Measurements from ENCODE around the gene CHN1. TPM values are rescaled to one million over a fixed set of nuclear protein-coding genes. Genes with fewer than 3 reads are reported as not detected.

CHN1 gene
- total and polyA plus RNA-seq, 7 experiments from 2014 or later, result 0.81 to 3.5 (median 1.4) TPM

- POLR2A ChIA-PET, result no interaction called here
- H3K27ac ChIP-seq (ENCODE audit: low read depth, low read length), result no peak overlapping the region
- no peaks in the 10 kb centered on the region for H3K4me1 ChIP-seq (ENCODE audit: control insufficient read depth in 2 of 2, insufficient read depth in 2 of 2, low read length in 2 of 2)
- H3K4me3 ChIP-seq (ENCODE audit: low read length), result no peak overlapping the region
- no peaks in the 10 kb centered on the region for H3K9me3 ChIP-seq (ENCODE audit: control insufficient read depth in 2 of 3, low read length in 3 of 3)
- Mint-ChIP-seq H3K4me3 (no peak overlapping the region), H3K9me3 (peaks cover 0 to 2% (median 0%) of the 10 kb centered on the region in 11 donors), H3K27ac (no peak overlapping the region), H3K4me1 (peaks cover 0 to 9% (median 7%) of the 10 kb centered on the region in 7 donors), H3K27me3 (peaks cover 0 to 25% (median 5%) of the 10 kb centered on the region in 5 donors), H3K36me3 (no peaks in the 10 kb centered on the region)
- H3K27me3 ChIP-seq (ENCODE audit: control insufficient read depth in 2 of 2, insufficient read depth in 2 of 2, low read length in 2 of 2), result no peaks in the 10 kb centered on the region
- intact Hi-C loops (cut with micrococcal nuclease), result loop anchor here (1.0 kb wide), 1 partner anchor 236 kb away; no protein-coding TSS in a partner anchor
- CTCF ChIA-PET, result interaction anchor here (0.5 to 2.3 kb wide), 5 partner anchors 41 to 289 kb away, joined by 4 to 13 read pairs (median 6); no protein-coding TSS in a partner anchor
- no peaks in the 10 kb centered on the region for H3K36me3 ChIP-seq (ENCODE audit: control insufficient read depth in 2 of 3, insufficient read depth in 3 of 3, low read length in 3 of 3)
- no peak for DNase-seq
- ATAC-seq, result no peak
Measured at GRCh38 chr2:174985614-174986013, 19.6 kb downstream of the CHN1 start.

- ChIA-PET CTCF (interaction anchor here (1.0 to 2.3 kb wide), 3 partner anchors 236 to 288 kb away, joined by 6 to 13 read pairs (median 8); no protein-coding TSS in a partner anchor), POLR2A (interaction anchor here (0.6 to 0.8 kb wide), 3 partner anchors 9 to 646 kb away, joined by 3 to 4 read pairs (median 3); no protein-coding TSS in a partner anchor)
- no peak overlapping the region for H3K27ac Mint-ChIP-seq
- Histone ChIP-seq H3K27me3 (ENCODE audit: control insufficient read depth in 2 of 2, insufficient read depth in 2 of 2, low read length in 2 of 2) (no peaks in the 10 kb centered on the region), H3K9me3 (ENCODE audit: control insufficient read depth in 2 of 3, low read length in 3 of 3) (no peaks in the 10 kb centered on the region), H3K36me3 (ENCODE audit: control insufficient read depth in 2 of 3, insufficient read depth in 3 of 3, low read length in 3 of 3) (no peaks in the 10 kb centered on the region), H3K4me1 (ENCODE audit: control insufficient read depth in 2 of 2, insufficient read depth in 2 of 2, low read length in 2 of 2) (no peaks in the 10 kb centered on the region), H3K4me3 (ENCODE audit: low read length) (no peak overlapping the region), H3K27ac (ENCODE audit: low read depth, low read length) (no peak overlapping the region)
- no peaks in the 10 kb centered on the region for H3K9me3 Mint-ChIP-seq
- H3K4me3 Mint-ChIP-seq, result no peak overlapping the region
- H3K27me3 Mint-ChIP-seq, result peaks cover 0 to 22% (median 5%) of the 10 kb centered on the region in 5 donors
- intact Hi-C loops (cut with micrococcal nuclease), result no loop called here
- ATAC-seq (no peak), DNase-seq (no peak)
- H3K36me3 Mint-ChIP-seq, result no peaks in the 10 kb centered on the region
- H3K4me1 Mint-ChIP-seq, result no peaks in the 10 kb centered on the region
Measured at GRCh38 chr2:174984561-174984960, 20.6 kb downstream of the CHN1 start.

- Histone ChIP-seq H3K27me3 (ENCODE audit: control insufficient read depth in 2 of 2, insufficient read depth in 2 of 2, low read length in 2 of 2) (no peaks in the 10 kb centered on the region), H3K36me3 (ENCODE audit: control insufficient read depth in 2 of 3, insufficient read depth in 3 of 3, low read length in 3 of 3) (no peaks in the 10 kb centered on the region), H3K4me1 (ENCODE audit: control insufficient read depth in 2 of 2, insufficient read depth in 2 of 2, low read length in 2 of 2) (no peaks in the 10 kb centered on the region), H3K4me3 (ENCODE audit: low read length) (no peak overlapping the region), H3K27ac (ENCODE audit: low read depth, low read length) (no peak overlapping the region), H3K9me3 (ENCODE audit: control insufficient read depth in 2 of 3, low read length in 3 of 3) (no peaks in the 10 kb centered on the region)
- CTCF ChIA-PET, result interaction anchor here (1.3 kb wide), 1 partner anchor 232 kb away, joined by 3 read pairs; no protein-coding TSS in a partner anchor
- ATAC-seq, result no peak
- no peaks in the 10 kb centered on the region for H3K9me3 Mint-ChIP-seq
- no peak for DNase-seq
- peaks cover 0 to 31% (median 6%) of the 10 kb centered on the region in 5 donors for H3K27me3 Mint-ChIP-seq
- POLR2A ChIA-PET, result no interaction called here
- H3K4me3 Mint-ChIP-seq, result no peak overlapping the region
- no peaks in the 10 kb centered on the region for H3K36me3 Mint-ChIP-seq
- intact Hi-C loops (cut with micrococcal nuclease), result no loop called here
- peaks cover 0 to 4% (median 0%) of the 10 kb centered on the region in 7 donors for H3K4me1 Mint-ChIP-seq
- no peak overlapping the region for H3K27ac Mint-ChIP-seq
Measured at GRCh38 chr2:174981331-174981730, 23.9 kb downstream of the CHN1 start.

GRCh38 chr2:174979996-174980395 lies 25.2 kb downstream of the CHN1 start:
- no peaks in the 10 kb centered on the region for H3K36me3 Mint-ChIP-seq
- no peaks in the 10 kb centered on the region for H3K9me3 ChIP-seq (ENCODE audit: control insufficient read depth in 2 of 3, low read length in 3 of 3)
- ATAC-seq (no peak), DNase-seq (no peak)
- CTCF ChIA-PET, result interaction anchor here (1.4 kb wide), 1 partner anchor 280 kb away, joined by 4 read pairs; no protein-coding TSS in a partner anchor
- H3K4me3 ChIP-seq (ENCODE audit: low read length), result no peak overlapping the region
- H3K36me3 ChIP-seq (ENCODE audit: control insufficient read depth in 2 of 3, insufficient read depth in 3 of 3, low read length in 3 of 3), result no peaks in the 10 kb centered on the region
- intact Hi-C loops (cut with micrococcal nuclease), result no loop called here
- H3K4me1 ChIP-seq (ENCODE audit: control insufficient read depth in 2 of 2, insufficient read depth in 2 of 2, low read length in 2 of 2), result no peaks in the 10 kb centered on the region
- H3K9me3 Mint-ChIP-seq, result no peaks in the 10 kb centered on the region
- H3K27me3 ChIP-seq (ENCODE audit: control insufficient read depth in 2 of 2, insufficient read depth in 2 of 2, low read length in 2 of 2), result no peaks in the 10 kb centered on the region
- POLR2A ChIA-PET, result no interaction called here
- H3K4me3 Mint-ChIP-seq, result no peak overlapping the region
- H3K27ac Mint-ChIP-seq, result no peak overlapping the region
- H3K4me1 Mint-ChIP-seq, result peaks cover 0 to 8% (median 4%) of the 10 kb centered on the region in 7 donors
- H3K27ac ChIP-seq (ENCODE audit: low read depth, low read length), result no peak overlapping the region
- peaks cover 0 to 29% (median 11%) of the 10 kb centered on the region in 5 donors for H3K27me3 Mint-ChIP-seq

GRCh38 chr2:174977364-174977763 lies 27.8 kb downstream of the CHN1 start:
- intact Hi-C loops (cut with micrococcal nuclease), result no loop called here
- H3K36me3 Mint-ChIP-seq, result no peaks in the 10 kb centered on the region
- ChIA-PET POLR2A (no interaction called here), CTCF (no interaction called here)
- Histone ChIP-seq H3K27ac (ENCODE audit: low read depth, low read length) (no peak overlapping the region), H3K4me3 (ENCODE audit: low read length) (no peak overlapping the region), H3K4me1 (ENCODE audit: control insufficient read depth in 2 of 2, insufficient read depth in 2 of 2, low read length in 2 of 2) (no peaks in the 10 kb centered on the region), H3K9me3 (ENCODE audit: control insufficient read depth in 2 of 3, low read length in 3 of 3) (no peaks in the 10 kb centered on the region), H3K36me3 (ENCODE audit: control insufficient read depth in 2 of 3, insufficient read depth in 3 of 3, low read length in 3 of 3) (no peaks in the 10 kb centered on the region), H3K27me3 (ENCODE audit: control insufficient read depth in 2 of 2, insufficient read depth in 2 of 2, low read length in 2 of 2) (no peaks in the 10 kb centered on the region)
- ATAC-seq (no peak), DNase-seq (no peak)
- H3K27ac Mint-ChIP-seq, result no peak overlapping the region
- H3K4me1 Mint-ChIP-seq, result peaks cover 0 to 10% (median 4%) of the 10 kb centered on the region in 7 donors
- H3K9me3 Mint-ChIP-seq, result no peaks in the 10 kb centered on the region
- H3K4me3 Mint-ChIP-seq, result no peak overlapping the region
- peaks cover 0 to 19% (median 12%) of the 10 kb centered on the region in 5 donors for H3K27me3 Mint-ChIP-seq

- no peaks in the 10 kb centered on the region for H3K9me3 ChIP-seq (ENCODE audit: control insufficient read depth in 2 of 3, low read length in 3 of 3)
- no peaks in the 10 kb centered on the region for H3K36me3 ChIP-seq (ENCODE audit: control insufficient read depth in 2 of 3, insufficient read depth in 3 of 3, low read length in 3 of 3)
- intact Hi-C loops (cut with micrococcal nuclease), result no loop called here
- POLR2A ChIA-PET, result no interaction called here
- H3K4me3 Mint-ChIP-seq, result no peak overlapping the region
- H3K4me1 ChIP-seq (ENCODE audit: control insufficient read depth in 2 of 2, insufficient read depth in 2 of 2, low read length in 2 of 2), result peaks cover 0 to 3% of the 10 kb centered on the region in 2 donors
- CTCF ChIA-PET, result no interaction called here
- H3K27ac Mint-ChIP-seq, result no peak overlapping the region
- ATAC-seq (no peak), DNase-seq (no peak)
- H3K27ac ChIP-seq (ENCODE audit: low read depth, low read length), result no peak overlapping the region
- H3K4me1 Mint-ChIP-seq, result peaks cover 0 to 17% (median 10%) of the 10 kb centered on the region in 7 donors
- H3K27me3 ChIP-seq (ENCODE audit: control insufficient read depth in 2 of 2, insufficient read depth in 2 of 2, low read length in 2 of 2), result no peaks in the 10 kb centered on the region
- no peaks in the 10 kb centered on the region for H3K9me3 Mint-ChIP-seq
- peaks cover 0 to 21% (median 10%) of the 10 kb centered on the region in 5 donors for H3K27me3 Mint-ChIP-seq
- H3K36me3 Mint-ChIP-seq, result no peaks in the 10 kb centered on the region
- no peak overlapping the region for H3K4me3 ChIP-seq (ENCODE audit: low read length)
Measured at GRCh38 chr2:174974131-174974530, 31.1 kb downstream of the CHN1 start.

GRCh38 chr2:174972924-174973323 lies 32.3 kb downstream of the CHN1 start:
- no peak overlapping the region for H3K4me3 Mint-ChIP-seq
- Histone ChIP-seq H3K9me3 (ENCODE audit: control insufficient read depth in 2 of 3, low read length in 3 of 3) (no peaks in the 10 kb centered on the region), H3K27me3 (ENCODE audit: control insufficient read depth in 2 of 2, insufficient read depth in 2 of 2, low read length in 2 of 2) (no peaks in the 10 kb centered on the region), H3K27ac (ENCODE audit: low read depth, low read length) (no peak overlapping the region), H3K4me3 (ENCODE audit: low read length) (no peak overlapping the region), H3K36me3 (ENCODE audit: control insufficient read depth in 2 of 3, insufficient read depth in 3 of 3, low read length in 3 of 3) (no peaks in the 10 kb centered on the region), H3K4me1 (ENCODE audit: control insufficient read depth in 2 of 2, insufficient read depth in 2 of 2, low read length in 2 of 2) (peaks cover 0 to 5% of the 10 kb centered on the region in 2 donors)
- ChIA-PET POLR2A (interaction anchor here (0.5 kb wide), 1 partner anchor 372 kb away, joined by 6 read pairs; no protein-coding TSS in a partner anchor), CTCF (interaction anchor here (0.7 kb wide), 1 partner anchor 42 kb away, joined by 3 read pairs; no protein-coding TSS in a partner anchor)
- DNase-seq, result no peak
- intact Hi-C loops (cut with micrococcal nuclease), result no loop called here
- peaks cover 0 to 24% (median 7%) of the 10 kb centered on the region in 5 donors for H3K27me3 Mint-ChIP-seq
- no peak for ATAC-seq
- no peaks in the 10 kb centered on the region for H3K9me3 Mint-ChIP-seq
- H3K4me1 Mint-ChIP-seq, result peaks cover 0 to 24% (median 13%) of the 10 kb centered on the region in 7 donors
- H3K36me3 Mint-ChIP-seq, result no peaks in the 10 kb centered on the region
- no peak overlapping the region for H3K27ac Mint-ChIP-seq

Data from naive thymus-derived CD4-positive, alpha-beta T cell (primary cell).